Measurements from ENCODE around the gene MEX3C.

The MEX3C gene

GRCh38 chr18:51191128-51191717 is 6.3 kb downstream of the MEX3C start:
- DNase-seq, result no peak

- no peak for DNase-seq
Observed at GRCh38 chr18:51190000-51190399, 7.5 kb downstream of the MEX3C start.

GRCh38 chr18:51188024-51188701 is 9.3 kb downstream of the MEX3C start:
- DNase-seq, result no peak

GRCh38 chr18:51185075-51185474 is 12.4 kb downstream of the MEX3C start:
- DNase-seq, result no peak

- DNase-seq, result no peak
Observed at GRCh38 chr18:51184091-51184457, 13.4 kb downstream of the MEX3C start.

- DNase-seq, result no peak
Observed at GRCh38 chr18:51183372-51184090, 13.9 kb downstream of the MEX3C start.

GRCh38 chr18:51182824-51183223 is 14.7 kb downstream of the MEX3C start:
- DNase-seq, result no peak

GRCh38 chr18:51171625-51172259 is 25.7 kb downstream of the MEX3C start:
- no peak for DNase-seq

GRCh38 chr18:51171223-51171622 is 26.3 kb downstream of the MEX3C start:
- DNase-seq, result no peak

GRCh38 chr18:51170664-51171063 is 26.8 kb downstream of the MEX3C start:
- DNase-seq, result no peak

- no peak for DNase-seq
Observed at GRCh38 chr18:51169731-51170130, 27.8 kb downstream of the MEX3C start.

- no peak for DNase-seq
Observed at GRCh38 chr18:51168960-51169662, 28.4 kb downstream of the MEX3C start.

- no peak for DNase-seq
Observed at GRCh38 chr18:51168026-51168742, 29.3 kb downstream of the MEX3C start.

GRCh38 chr18:51165296-51165695 is 32.2 kb downstream of the MEX3C start:
- no peak for DNase-seq

- no peak for DNase-seq
Observed at GRCh38 chr18:51164761-51165281, 32.7 kb downstream of the MEX3C start.

GRCh38 chr18:51164342-51164741 is 33.1 kb downstream of the MEX3C start:
- no peak for DNase-seq

GRCh38 chr18:51163543-51163942 is 33.9 kb downstream of the MEX3C start:
- no peak for DNase-seq

GRCh38 chr18:51162617-51163016 is 34.9 kb downstream of the MEX3C start:
- DNase-seq, result no peak

GRCh38 chr18:51160646-51161045 is 36.8 kb downstream of the MEX3C start:
- no peak for DNase-seq

- no peak for DNase-seq
Observed at GRCh38 chr18:51157215-51157614, 40.3 kb downstream of the MEX3C start.

GRCh38 chr18:51154431-51155063 is 42.9 kb downstream of the MEX3C start:
- no peak for DNase-seq

Data from midbrain (tissue), 1 donor.